Measurements from ENCODE around the gene AOC3. TPM values are rescaled to one million over a fixed set of nuclear protein-coding genes. Genes with fewer than 3 reads are reported as not detected.

Gene AOC3
- total and polyA plus RNA-seq, 2 of the 13 experiments (the other 11 are each of a cell fraction or from before 2014, with no cell fraction given), result 8.7 to 51.7 TPM

GRCh38 chr17:42865638-42866094 is 14.7 kb downstream of the AOC3 start (continued):
- TF ChIP-seq ZNF317 (CRISPR knock-in tag; IDR thresholded peaks at IDR 0.05) (peak; percentile 61), SETDB1 (CRISPR knock-in tag; IDR thresholded peaks at IDR 0.05; ENCODE audit: borderline replicate concordance) (no peak), ZNF547 (CRISPR knock-in tag; IDR thresholded peaks at IDR 0.05) (no peak), USF2 (IDR thresholded peaks at IDR 0.05; ENCODE audit: low read depth, low read length) (no peak), USF2 (CRISPR knock-in tag; IDR thresholded peaks at IDR 0.05; ENCODE audit: borderline replicate concordance) (0 out of 2 replicates have a peak, but pooled peaks have one; percentile 9), ZNF691 (CRISPR knock-in tag; IDR thresholded peaks at IDR 0.05; ENCODE audit: borderline replicate concordance, low read depth) (no peak), HDAC1 (CRISPR knock-in tag; IDR thresholded peaks at IDR 0.05) (peak; percentile 88), ATF2 (CRISPR knock-in tag; IDR thresholded peaks at IDR 0.05) (0 out of 2 replicates have a peak, but pooled peaks have one; percentile 33), ZNF703 (CRISPR knock-in tag; IDR thresholded peaks at IDR 0.05; ENCODE audit: borderline replicate concordance) (no peak), ZNF552 (CRISPR knock-in tag; IDR thresholded peaks at IDR 0.05; ENCODE audit: borderline replicate concordance) (0 out of 2 replicates have a peak, but pooled peaks have one; percentile 19), RFXANK (CRISPR knock-in tag; IDR thresholded peaks at IDR 0.05) (no peak), ZNF263 (CRISPR knock-in tag; IDR thresholded peaks at IDR 0.05) (peak; percentile 66; the same call in 1 of the 2 replicates), ARNTL (CRISPR knock-in tag; IDR thresholded peaks at IDR 0.05) (0 out of 2 replicates have a peak, but pooled peaks have one; percentile 48), ZNF615 (CRISPR knock-in tag; IDR thresholded peaks at IDR 0.05; ENCODE audit: borderline replicate concordance) (no peak), ZNF724P (CRISPR knock-in tag; IDR thresholded peaks at IDR 0.05; ENCODE audit: borderline replicate concordance) (no peak; the same call in 1 of the 2 replicates), ZNF710 (CRISPR knock-in tag; IDR thresholded peaks at IDR 0.05; ENCODE audit: borderline replicate concordance) (peak; percentile 83; the same call in 1 of the 2 replicates), SMARCC2 (IDR thresholded peaks at IDR 0.05) (no peak), CBFB (CRISPR knock-in tag; IDR thresholded peaks at IDR 0.05) (no peak), ZZZ3 (CRISPR knock-in tag; IDR thresholded peaks at IDR 0.05; ENCODE audit: borderline replicate concordance) (peak; percentile 58; the same call in 1 of the 2 replicates), RAD21 (CRISPR knock-in tag; IDR thresholded peaks at IDR 0.05) (no peak), TCF12 (IDR thresholded peaks at IDR 0.05) (no peak), TCF12 (CRISPR knock-in tag; IDR thresholded peaks at IDR 0.05) (peak; percentile 51; the same call in 1 of the 2 replicates), ZNF605 (CRISPR knock-in tag; IDR thresholded peaks at IDR 0.05) (peak; percentile 59), GABPB1 (CRISPR knock-in tag; IDR thresholded peaks at IDR 0.05) (peak; percentile 26; the same call in 1 of the 2 replicates)

Measured in HepG2 (cell line).